HG03575 (cell line): ENCODE data around the gene HEPACAM.

Experiments
- ATAC-seq: cut with Tn5 transposase; IDR thresholded peaks from one replicate; pipeline ENCODE4 v1.9.1; 2021; ENCODE audit not compliant: unreplicated experiment, insufficient number of reproducible peaks, low FRiP score; ENCODE audit errors: extremely low read depth

HEPACAM gene

DNA sequence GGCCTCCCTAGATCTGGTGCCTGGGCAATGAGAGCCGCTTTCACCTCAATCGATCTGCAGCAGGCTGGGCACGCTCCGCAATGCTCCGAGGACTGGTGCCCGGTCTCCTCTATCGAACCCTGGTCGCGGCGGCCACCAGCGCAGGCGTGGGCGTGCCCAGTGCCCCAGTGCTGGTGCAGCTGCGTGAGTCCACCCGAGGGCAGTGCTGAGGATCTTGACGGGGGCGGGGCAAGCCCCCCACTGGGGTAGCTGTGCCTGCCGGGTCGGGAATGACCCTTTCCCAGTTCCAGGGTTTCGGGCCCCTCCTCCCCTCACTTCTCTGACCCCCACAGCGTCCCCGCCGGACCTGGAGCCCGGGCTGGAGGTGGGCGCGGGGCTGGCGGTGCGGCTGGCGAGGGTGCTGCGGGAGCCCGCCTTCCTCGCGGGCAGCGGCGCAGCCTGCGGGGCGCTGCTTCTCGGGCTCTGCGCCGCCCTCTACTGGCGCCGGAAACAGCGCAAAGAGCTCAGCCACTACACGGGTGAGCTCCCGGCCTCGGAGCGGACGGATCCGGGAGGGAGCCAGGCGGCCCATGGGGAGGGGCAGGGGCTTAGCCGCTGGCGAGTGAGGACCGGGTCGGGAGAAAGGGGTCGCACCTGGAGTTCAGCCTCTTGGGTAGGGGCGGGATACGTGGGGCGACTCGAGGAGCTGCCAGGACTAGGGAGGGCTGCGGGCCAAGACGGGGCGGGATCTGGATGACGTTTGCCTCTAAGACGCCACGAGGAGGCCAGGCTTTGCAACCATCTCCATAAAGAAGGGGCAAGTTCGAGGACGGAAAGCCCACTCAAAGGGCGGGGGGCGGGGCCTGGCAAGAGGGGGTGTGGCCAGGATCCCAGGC, 59.7 kb downstream of the HEPACAM start:
- ATAC-seq = no peak

DNA sequence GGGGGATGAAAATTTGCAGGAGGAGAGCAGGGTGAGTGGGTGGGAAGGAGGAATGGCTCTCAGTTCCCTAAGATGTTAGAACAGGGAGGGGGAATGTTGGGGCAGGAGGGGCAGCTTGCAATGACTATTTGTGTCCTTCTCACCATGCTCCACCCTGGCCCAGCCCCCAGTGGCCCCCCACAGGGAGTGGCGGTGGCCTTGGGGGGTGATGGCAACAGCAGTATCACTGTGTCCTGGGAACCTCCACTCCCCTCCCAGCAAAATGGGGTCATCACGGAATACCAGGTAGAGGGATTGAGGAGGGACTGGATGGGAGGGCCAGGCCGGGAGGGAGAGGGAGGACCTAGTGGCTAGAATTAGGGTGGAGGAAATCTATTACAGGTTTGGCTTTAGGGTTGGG, 60.4 kb downstream of the HEPACAM start:
- no peak for ATAC-seq

DNA sequence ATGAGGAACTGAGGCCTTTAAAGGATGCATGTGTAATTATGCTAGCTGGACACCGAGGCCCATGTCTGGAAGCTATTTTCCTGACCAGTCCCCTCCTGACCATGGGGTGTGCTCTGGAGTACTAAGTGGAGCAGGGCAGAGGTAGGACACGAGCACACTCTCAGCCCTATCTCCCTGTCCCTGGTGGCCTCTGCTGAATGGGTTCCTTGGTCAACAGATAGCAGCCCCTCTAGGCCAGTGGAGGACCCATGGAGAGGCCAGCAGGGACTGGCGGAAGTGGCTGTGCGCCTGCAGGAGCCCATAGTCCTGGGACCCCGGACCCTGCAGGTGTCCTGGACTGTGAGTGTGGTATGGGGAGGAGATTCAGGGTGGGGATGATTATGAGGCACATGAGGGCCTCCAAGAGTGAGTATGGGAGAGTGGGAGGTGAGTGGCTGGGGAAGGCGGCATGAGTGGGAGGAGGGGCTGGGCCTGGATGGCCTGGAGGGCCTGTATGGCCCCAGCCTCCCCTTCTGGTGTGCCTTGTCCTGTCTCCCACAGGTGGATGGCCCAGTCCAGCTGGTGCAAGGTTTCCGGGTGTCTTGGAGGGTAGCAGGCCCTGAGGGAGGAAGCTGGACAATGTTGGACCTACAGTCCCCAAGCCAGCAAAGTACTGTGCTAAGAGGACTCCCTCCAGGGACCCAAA, 61.1 kb downstream of the HEPACAM start:
- no peak for ATAC-seq

DNA sequence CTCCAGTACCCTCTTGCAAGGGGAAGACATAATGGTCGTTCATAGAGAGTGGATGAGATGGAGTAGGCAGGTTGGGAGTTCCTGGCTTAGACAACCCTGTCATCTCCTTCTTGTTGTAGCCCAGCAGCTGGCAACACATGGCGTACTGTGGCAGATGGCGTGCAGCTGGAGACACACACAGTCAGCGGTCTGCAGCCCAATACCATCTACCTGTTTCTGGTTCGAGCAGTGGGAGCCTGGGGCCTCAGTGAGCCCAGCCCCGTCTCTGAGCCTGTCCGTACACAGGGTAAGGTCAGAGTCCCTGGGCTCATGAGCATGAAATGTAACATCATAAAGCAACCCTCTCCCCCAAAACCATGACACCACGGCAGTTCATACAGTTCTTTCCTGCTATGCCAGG, 61.9 kb downstream of the HEPACAM start:
- ATAC-seq = no peak

DNA sequence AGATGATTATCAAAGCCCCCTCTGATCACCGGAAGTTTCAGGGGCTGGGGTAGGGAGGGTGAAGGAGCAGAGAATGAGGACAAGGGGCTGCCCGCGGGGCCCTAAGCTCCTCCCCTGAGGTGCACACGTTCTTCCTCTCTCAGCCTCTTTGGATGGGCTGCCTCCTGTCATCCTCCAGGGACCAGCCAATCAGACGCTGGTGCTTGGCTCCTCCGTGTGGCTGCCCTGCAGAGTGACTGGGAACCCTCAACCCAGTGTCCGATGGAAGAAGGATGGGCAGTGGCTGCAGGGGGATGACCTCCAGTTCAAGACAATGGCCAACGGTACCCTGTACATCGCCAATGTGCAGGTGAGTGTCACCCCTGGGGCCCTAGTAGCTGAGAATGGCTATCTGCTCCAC, 63.1 kb downstream of the HEPACAM start:
- no peak for ATAC-seq

DNA sequence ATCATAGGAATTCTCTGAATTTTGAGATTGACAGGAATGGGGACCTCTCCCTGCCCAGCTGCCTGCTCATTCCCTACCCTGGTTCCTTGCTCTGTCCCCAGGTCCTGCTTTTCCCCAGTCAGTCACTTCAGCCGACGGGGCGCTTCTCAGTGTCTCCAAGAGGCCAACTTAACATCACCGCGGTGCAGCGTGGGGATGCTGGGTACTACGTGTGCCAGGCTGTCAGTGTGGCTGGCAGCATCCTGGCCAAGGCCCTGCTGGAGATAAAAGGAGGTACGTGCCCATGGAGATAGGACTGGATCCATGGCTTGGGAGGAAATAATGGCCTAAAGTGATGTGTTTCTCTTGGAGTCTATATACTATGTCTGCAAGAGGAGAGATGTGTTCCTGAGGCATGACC, 63.6 kb downstream of the HEPACAM start:
- no peak for ATAC-seq

DNA sequence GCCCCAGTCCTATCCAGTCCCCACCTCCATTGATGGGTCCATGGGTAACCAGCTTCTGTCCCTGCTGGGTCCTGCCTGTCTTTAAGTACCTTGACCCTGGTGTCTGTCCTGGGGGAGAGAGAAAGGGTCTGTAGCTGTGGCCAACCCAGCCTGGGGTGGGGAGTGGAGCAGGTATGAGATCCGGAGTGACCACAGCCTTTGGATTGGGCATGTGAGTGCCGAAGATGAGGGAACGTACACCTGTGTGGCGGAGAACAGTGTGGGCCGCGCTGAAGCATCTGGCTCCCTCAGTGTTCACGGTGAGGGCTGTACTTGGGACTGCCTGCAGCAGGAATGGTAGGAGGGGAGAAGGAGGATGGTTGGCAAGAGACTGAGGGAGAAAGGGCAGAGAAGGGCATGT, 65.4 kb downstream of the HEPACAM start:
- ATAC-seq = no peak

DNA sequence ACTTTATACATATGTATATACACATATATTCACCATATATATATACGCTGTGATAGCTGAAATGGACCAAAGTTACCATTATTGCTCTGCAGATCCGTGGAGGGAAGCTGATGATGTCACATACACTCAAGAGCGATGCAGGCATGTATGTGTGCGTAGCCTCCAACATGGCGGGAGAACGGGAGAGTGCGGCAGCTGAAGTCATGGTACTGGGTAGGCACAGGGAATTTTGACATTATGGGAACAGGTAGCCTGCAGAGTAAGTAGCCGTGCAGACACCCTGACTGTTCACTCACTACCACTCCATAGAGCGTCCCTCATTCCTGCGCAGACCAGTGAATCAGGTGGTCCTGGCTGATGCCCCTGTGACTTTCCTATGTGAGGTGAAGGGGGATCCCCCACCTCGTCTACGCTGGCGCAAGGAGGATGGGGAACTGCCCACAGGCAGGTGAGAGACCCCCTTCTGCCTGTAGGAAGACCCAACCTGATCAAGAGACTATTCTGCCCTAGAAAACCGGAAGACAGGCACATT, 65.9 kb downstream of the HEPACAM start:
- no peak for ATAC-seq

DNA sequence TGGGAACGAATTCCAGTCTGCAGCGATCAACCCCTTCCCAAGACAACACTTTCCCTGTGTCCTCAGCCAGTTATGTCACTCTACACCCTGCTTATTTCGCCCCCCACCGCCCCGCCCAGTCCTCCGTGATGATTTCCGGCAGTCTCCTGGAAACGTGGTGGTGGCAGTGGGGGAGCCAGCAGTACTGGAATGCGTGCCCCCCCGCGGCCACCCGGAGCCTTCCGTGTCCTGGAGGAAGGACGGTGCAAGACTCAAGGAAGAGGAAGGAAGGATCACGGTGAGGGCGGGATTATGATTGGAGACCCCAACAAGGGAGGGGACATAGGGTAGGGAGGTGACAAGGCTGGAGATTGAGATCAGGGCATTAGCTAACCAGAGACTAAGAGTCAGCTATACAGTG, 66.5 kb downstream of the HEPACAM start:
- no peak for ATAC-seq
